Measurements from ENCODE around the gene KLHL6.

GRCh38 chr3:183500981-183501704, 54.4 kb downstream of the KLHL6 start:
- TF ChIP-seq CTCF (IDR thresholded peaks at IDR 0.05) = no peak
- TF ChIP-seq TCF12 (IDR thresholded peaks at IDR 0.05) = no peak
- no peak for TF ChIP-seq RAD21 (IDR thresholded peaks at IDR 0.05; ENCODE audit: low read length)
- no peak for TF ChIP-seq EZH2phosphoT487 (IDR thresholded peaks at IDR 0.05; ENCODE audit: borderline replicate concordance, low read depth)
- TF ChIP-seq POLR2AphosphoS5 (IDR thresholded peaks at IDR 0.05; ENCODE audit: low read depth, low read length) = no peak

Measured in SK-N-SH (cell line).